IMR-90 (cell line): ENCODE data around the gene NT5DC2. TPM values are rescaled to one million over a fixed set of nuclear protein-coding genes. Genes with fewer than 3 reads are reported as not detected.

ENCODE experiments used
- ATAC-seq: fragments of 200-7000 bp; cut with Tn5 transposase; 2 replicates; pipeline ENCODE4 v1.9.1; 2020; ENCODE audit warnings: low read depth, mild to moderate bottlenecking, moderate library complexity
- BruUV-seq: library from RNA; stranded (reverse); fragments of 400-500 nt; replicated peaks from 2 replicates; lab custom pipeline; 2021; lab: Mats Ljungman, UMichigan
- CTCF ChIA-PET: fragments of 300-600 bp; formaldehyde crosslinking; extraction: SDS; loops from one replicate; lab custom pipeline; 2021; ENCODE audit warnings: antibody characterized with exemption; lab: Yijun Ruan, JAX
- POLR2A ChIA-PET: fragments of 300-600 bp; sonication (Branson Sonifier 250); formaldehyde crosslinking; loops from one replicate; lab custom pipeline; 2022; ENCODE audit warnings: antibody characterized with exemption; ENCODE audit not compliant: unreplicated experiment; lab: Charles Lee
- DNase-seq: peaks from one replicate; pipeline ENCODE4 v3.0.0; 2013
- H2AFZ ChIP-seq: replicated peaks from 2 replicates; pipeline ENCODE3; 2013; ENCODE audit warnings: low read length, mild to moderate bottlenecking; ENCODE audit not compliant: poor library complexity
- H2AK5ac ChIP-seq: 2 replicates; pipeline ENCODE4 v1.6.1; 2013; ENCODE audit warnings: low read depth, low read length, inconsistent platforms
- H2AK9ac ChIP-seq: replicated peaks from 2 replicates; pipeline ENCODE3; 2013; ENCODE audit warnings: mild to moderate bottlenecking, low read depth, low read length, moderate library complexity; ENCODE audit not compliant: poor library complexity
- H2BK120ac ChIP-seq: 2 replicates; pipeline ENCODE4 v1.6.1; 2013; ENCODE audit warnings: low read depth, low read length, inconsistent platforms
- H2BK15ac ChIP-seq: 3 replicates; pipeline ENCODE4 v1.6.1; 2013; ENCODE audit warnings: low read depth, low read length, inconsistent platforms
- H2BK20ac ChIP-seq: 2 replicates; pipeline ENCODE4 v1.6.1; 2013; ENCODE audit warnings: low read depth, mild to moderate bottlenecking, inconsistent platforms, low read length, moderate library complexity
- H2BK5ac ChIP-seq: 2 replicates; pipeline ENCODE4 v1.6.1; 2013; ENCODE audit warnings: mild to moderate bottlenecking, low read depth, low read length, inconsistent platforms; ENCODE audit not compliant: poor library complexity, severe bottlenecking
- H3K14ac ChIP-seq: replicated peaks from 2 replicates; pipeline ENCODE4 v1.6.1; 2013; ENCODE audit warnings: low read depth, low read length, inconsistent platforms
- H3K18ac ChIP-seq: 2 replicates; pipeline ENCODE4 v1.6.1; 2013; ENCODE audit warnings: low read depth, low read length, control low read depth
- H3K23ac ChIP-seq: 2 replicates; pipeline ENCODE4 v1.6.1; 2013; ENCODE audit warnings: low read depth, low read length, inconsistent platforms
- H3K27ac ChIP-seq: 2 replicates; pipeline ENCODE4 v1.5.1; 2013; ENCODE audit warnings: mild to moderate bottlenecking, control low read depth, low read length; ENCODE audit not compliant: insufficient read depth
- H3K27me3 ChIP-seq: 2 replicates; pipeline ENCODE4 v1.6.1; 2013; ENCODE audit warnings: low read length; ENCODE audit not compliant: control insufficient read depth, insufficient read depth
- H3K36me3 ChIP-seq: 2 replicates; pipeline ENCODE4 v1.6.1; 2013; ENCODE audit warnings: low read length, mixed read lengths; ENCODE audit not compliant: control insufficient read depth, insufficient read depth
- H3K4ac ChIP-seq: 2 replicates; pipeline ENCODE4 v1.6.1; 2013; ENCODE audit warnings: low read depth, low read length, inconsistent platforms
- H3K4me1 ChIP-seq: 2 replicates; pipeline ENCODE4 v1.6.1; 2013; ENCODE audit warnings: low read length, mixed read lengths; ENCODE audit not compliant: control insufficient read depth, insufficient read depth
- H3K4me2 ChIP-seq: 2 replicates; pipeline ENCODE4 v1.6.1; 2013; ENCODE audit warnings: low read depth, mild to moderate bottlenecking, control low read depth, low read length, moderate library complexity
- H3K4me3 ChIP-seq: 2 replicates; pipeline ENCODE4 v1.5.1; 2013; ENCODE audit warnings: low read depth, mild to moderate bottlenecking, control low read depth, low read length, moderate library complexity; ENCODE audit not compliant: insufficient read depth
- H3K56ac ChIP-seq: 2 replicates; pipeline ENCODE4 v1.6.1; 2013; ENCODE audit warnings: low read length, inconsistent platforms; ENCODE audit not compliant: insufficient read depth; ENCODE audit errors: extremely low read depth
- H3K79me1 ChIP-seq, 2 experiments: 2 replicates each; pipeline ENCODE4 v1.6.1; 2013; ENCODE audit warnings: low read length in 2 of 2, inconsistent platforms in 1 of 2, low read depth in 1 of 2
- H3K9ac ChIP-seq: 2 replicates; pipeline ENCODE4 v1.6.1; 2013; ENCODE audit warnings: low read depth, low read length, control low read depth
- H3K9me1 ChIP-seq: 2 replicates; pipeline ENCODE4 v1.6.1; 2013; ENCODE audit warnings: low read length, inconsistent platforms; ENCODE audit not compliant: insufficient read depth
- H3K9me3 ChIP-seq: 2 replicates; pipeline ENCODE4 v1.6.1; 2013; ENCODE audit warnings: low read length; ENCODE audit not compliant: control insufficient read depth, insufficient read depth
- H4K20me1 ChIP-seq: 2 replicates; pipeline ENCODE4 v1.6.1; 2013; ENCODE audit warnings: low read length, inconsistent platforms; ENCODE audit not compliant: insufficient read depth
- H4K5ac ChIP-seq: 2 replicates; pipeline ENCODE4 v1.6.1; 2013; ENCODE audit warnings: mild to moderate bottlenecking, low read depth, low read length, control low read depth
- H4K8ac ChIP-seq, 2 experiments: 2 replicates each; pipeline ENCODE4 v1.6.1; 2013; ENCODE audit warnings: low read depth in 2 of 2, low read length in 2 of 2, control low read depth in 1 of 2, inconsistent platforms in 1 of 2
- H4K91ac ChIP-seq: 2 replicates; pipeline ENCODE4 v1.6.1; 2013; ENCODE audit warnings: low read depth, low read length, inconsistent platforms; ENCODE audit not compliant: insufficient read depth
- CEBPB ChIP-seq: IDR thresholded peaks from 2 replicates; pipeline ENCODE4 v1.6.1; 2012; ENCODE audit warnings: low read depth, low read length, improper control_type of control experiment
- CHD1 ChIP-seq: IDR thresholded peaks from 2 replicates; pipeline ENCODE4 v1.6.1; 2012; ENCODE audit warnings: low read depth, low read length, improper control_type of control experiment
- MXI1 ChIP-seq: IDR thresholded peaks from 2 replicates; pipeline ENCODE4 v1.6.1; 2012; ENCODE audit warnings: low read depth, mild to moderate bottlenecking, low read length, moderate library complexity, borderline replicate concordance
- RCOR1 ChIP-seq: IDR thresholded peaks from 2 replicates; pipeline ENCODE4 v1.6.1; 2012; ENCODE audit warnings: mild to moderate bottlenecking, low read length, improper control_type of control experiment; ENCODE audit not compliant: insufficient replicate concordance
- RFX5 ChIP-seq: IDR thresholded peaks from 2 replicates; pipeline ENCODE4 v1.8.0; 2012; ENCODE audit warnings: low read depth, mild to moderate bottlenecking, low read length, moderate library complexity
- WGBS, 2 experiments: methylation state at CpG; one replicate each; pipeline versions ENCODE4 v1.1.5 to v1.1.7; 2013; ENCODE audit warnings: missing lambda C conversion rate in 2 of 2; ENCODE audit not compliant: insufficient read length in 1 of 2; ENCODE audit errors: extremely low coverage in 2 of 2; 5-methylcytosine and 5-hydroxymethylcytosine counted together
- dilution Hi-C: fragments of 300-500 bp; cut with HindIII; formaldehyde crosslinking; loops from one replicate; pipeline ENCODE4 v1.14.3; 2018; ENCODE audit warnings: low sequenced_read_pairs; ENCODE audit not compliant: unreplicated experiment
- in situ Hi-C: fragments of 300-500 bp; cut with MboI; formaldehyde crosslinking; loops from 3 replicates; pipeline ENCODE4 v1.14.3; 2019; ENCODE audit warnings: low sequenced_read_pairs, inconsistent platforms, mixed read lengths
- intact Hi-C: fragments of 100-400 bp; cut with micrococcal nuclease; formaldehyde crosslinking; loops from 2 replicates; pipeline ENCODE4 v1.10.0; 2022
- polyA plus RNA-seq, 3 experiments: library from polyadenylated mRNA; depleted of rRNA; stranded (reverse); fragments of >200 nt; gene quantifications; 2 replicates each; pipeline ENCODE4 v1.2.3, GENCODE V29; 2012; ENCODE audit warnings: low replicate concordance in 1 of 3
- total RNA-seq: library from RNA; depleted of rRNA; stranded (reverse); fragments of >200 nt; gene quantifications from 2 replicates; pipeline ENCODE4 v1.2.3, GENCODE V29; 2012

Gene NT5DC2
- total and polyA plus RNA-seq, 2 of the 4 experiments (the other 2 are of a cell fraction): 161 to 200 TPM

DNA sequence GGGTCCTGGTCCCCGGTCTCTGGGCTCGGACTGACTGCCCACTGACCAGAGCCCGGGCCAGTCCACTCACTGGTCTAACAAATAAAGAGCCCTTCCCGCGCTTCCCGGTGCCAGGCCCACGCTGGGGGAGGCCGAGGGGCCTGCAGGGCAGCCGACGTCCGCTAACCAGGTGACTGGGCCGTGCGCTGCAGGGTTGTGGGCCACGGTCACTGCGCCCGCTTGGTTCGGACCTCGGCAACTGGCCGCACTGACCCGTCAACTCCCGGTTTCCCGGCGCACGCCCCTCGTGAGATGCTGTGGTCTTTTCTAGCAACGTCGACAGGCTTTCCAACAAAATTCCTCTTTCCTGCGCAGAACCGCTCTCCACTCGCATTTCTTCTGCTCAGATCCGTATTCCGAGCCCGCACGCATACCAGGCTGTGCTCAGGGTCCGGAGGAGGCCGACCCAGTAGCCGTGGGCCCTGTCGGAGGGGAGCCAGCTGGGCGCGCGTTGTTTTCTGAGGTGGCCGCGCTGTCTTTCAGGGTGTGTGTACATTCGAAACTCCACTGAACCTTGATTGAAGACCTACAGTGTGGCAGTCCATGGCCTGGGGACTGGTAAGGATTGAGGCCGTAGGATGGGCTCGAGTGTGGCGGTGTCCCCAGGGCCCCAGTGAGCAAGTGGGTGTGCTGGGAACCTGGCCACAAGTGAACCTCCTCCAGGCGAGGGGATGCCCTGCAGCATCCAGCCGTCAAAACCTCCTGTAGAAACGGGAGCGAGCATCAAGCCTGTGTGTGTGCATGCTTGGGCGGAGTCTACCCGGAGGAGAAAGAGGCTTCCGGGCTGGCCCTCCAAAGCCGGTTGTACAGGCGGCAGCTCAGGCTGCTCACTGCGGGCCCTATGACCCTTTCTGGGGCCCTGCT is 875 bp upstream of the NT5DC2 start (continued):
- TF ChIP-seq RFX5 (no peak), CEBPB (no peak), CHD1 (no peak)

DNA sequence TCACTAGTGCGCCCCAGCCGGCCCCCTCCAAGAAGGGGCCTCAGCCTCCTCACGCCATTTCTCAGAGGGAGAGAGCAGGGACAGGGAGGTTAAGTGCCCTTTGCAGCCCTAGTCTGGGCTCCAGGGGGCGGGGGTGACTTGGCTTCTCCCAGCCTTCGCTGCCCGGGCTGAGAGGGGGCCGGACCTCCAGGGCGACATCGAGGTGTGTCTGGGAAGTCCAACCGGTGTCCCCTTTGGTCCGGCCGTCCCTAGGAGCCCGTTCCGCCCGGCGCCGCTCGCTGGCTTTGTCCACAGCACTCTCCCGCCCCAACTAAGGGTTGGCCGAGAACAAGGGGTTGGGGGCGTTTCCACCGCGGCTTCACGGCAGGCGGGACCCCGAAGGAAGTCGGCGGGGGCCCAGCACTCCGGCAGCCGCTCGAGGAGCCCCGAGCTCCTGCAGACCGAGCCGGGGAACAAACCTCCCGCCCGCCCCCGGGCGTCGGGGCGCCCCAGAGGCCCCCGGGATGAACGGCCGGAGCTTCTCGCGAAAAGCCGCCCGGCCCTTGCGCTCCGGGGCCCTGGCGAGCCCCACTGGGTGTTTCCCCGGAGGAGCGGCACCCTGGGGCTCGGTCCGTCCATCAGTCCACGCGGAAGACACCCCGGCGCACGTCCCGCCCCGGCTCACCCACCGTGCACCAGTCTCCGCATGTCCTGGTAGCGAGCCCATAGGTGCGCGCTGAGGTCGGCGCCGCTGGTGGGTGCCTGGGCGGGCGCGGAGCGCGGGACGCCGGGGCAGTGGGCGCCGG is 627 bp downstream of the NT5DC2 start:
- H4K91ac ChIP-seq: peak overlapping the region; percentile 50; the same call in 1 of the 2 replicates
- no peak overlapping the region for H2BK15ac ChIP-seq
- H4K20me1 ChIP-seq: peaks cover 55% of the 10 kb centered on the region
- in situ Hi-C loops (no loop called here), dilution Hi-C loops (no loop called here), intact Hi-C loops (no loop called here)
- peak overlapping the region; percentile 46; the same call in 1 of the 2 replicates for H3K23ac ChIP-seq
- peak overlapping the region; percentile 72 for H3K4me3 ChIP-seq
- peak overlapping the region; percentile 90 for H3K14ac ChIP-seq
- H3K27ac ChIP-seq: peak overlapping the region; percentile 72
- peak overlapping the region; percentile 69 for H3K4ac ChIP-seq
- peak overlapping the region; percentile 57 for H3K56ac ChIP-seq
- H3K79me1 ChIP-seq: peaks cover 28 to 85% of the 10 kb centered on the region in 2 experiments
- H2BK5ac ChIP-seq: peak overlapping the region; percentile 61
- CTCF ChIA-PET: no interaction called here
- peak overlapping the region; percentile 95 for H3K4me2 ChIP-seq
- no peak overlapping the region for H2BK120ac ChIP-seq
- peaks cover 32% of the 10 kb centered on the region for H3K4me1 ChIP-seq
- peak overlapping the region; percentile 68 for H2AK9ac ChIP-seq
- peak overlapping the region; percentile 34 to 59; a peak in 2 of 4 replicates for H4K8ac ChIP-seq
- no peak for DNase-seq
- peak overlapping the region; percentile 84 for H2AFZ ChIP-seq
- peaks cover 25% of the 10 kb centered on the region for H3K9me1 ChIP-seq
- H4K5ac ChIP-seq: 0 out of 2 replicates have a peak overlapping the region, but pooled peaks have one; percentile 10
- H3K27me3 ChIP-seq: no peaks in the 10 kb centered on the region
- no peak for TF ChIP-seq RCOR1
- TF ChIP-seq MXI1: peak; percentile 42; the same call in 1 of the 2 replicates
- H2AK5ac ChIP-seq: peak overlapping the region; percentile 78
- 1% methylated on average over 17 of the region's 78 CpGs; no CpG with 5 or more reads in 1 of the 2 experiments for WGBS, 2 experiments
- BruUV-seq: no TSS peak
- H3K18ac ChIP-seq: no peak overlapping the region
- peak overlapping the region; percentile 75 for H3K9ac ChIP-seq
- POLR2A ChIA-PET: no interaction called here
- no peak overlapping the region for H2BK20ac ChIP-seq
- peaks cover 11% of the 10 kb centered on the region for H3K36me3 ChIP-seq
- H3K9me3 ChIP-seq: no peaks in the 10 kb centered on the region
- peak; percentile 1 for ATAC-seq
